HUDEP-2 (cell line): ENCODE data around the gene HUS1.
"Not testable (repeated sequence)": the region's sequence is repeated elsewhere in the genome, so short reads cannot be mapped to it uniquely, and the experiment has no call there.

Experiments used
- DNase-seq, 76 experiments: peaks; one replicate each; lab custom pipeline; 2025; ENCODE audit not compliant: unreplicated experiment in 76 of 76; lab: John Stamatoyannopoulos, UW

The HUS1 gene

GRCh38 chr7:47931005-47932004, 48.1 kb downstream of the HUS1 start:
- no peak for DNase-seq

GRCh38 chr7:47924266-47924665, 55.1 kb downstream of the HUS1 start:
- no peak for DNase-seq

GRCh38 chr7:47923081-47923875, 56.1 kb downstream of the HUS1 start:
- not testable (repeated sequence) for DNase-seq

- DNase-seq = not testable (repeated sequence)
Measured at GRCh38 chr7:47916514-47916913, 62.9 kb downstream of the HUS1 start.

GRCh38 chr7:47915616-47915976, 63.8 kb downstream of the HUS1 start:
- no peak for DNase-seq

- DNase-seq = no peak
Measured at GRCh38 chr7:47914717-47915615, 64.4 kb downstream of the HUS1 start.
